CD4-positive, alpha-beta memory T cell (primary cell): ENCODE measurements around the gene CEACAM16. TPM values are rescaled to one million over a fixed set of nuclear protein-coding genes. Genes with fewer than 3 reads are reported as not detected.

Experiments used
- CTCF ChIA-PET: fragments of 350-600 bp; sonication (Branson Sonifier 250); formaldehyde crosslinking; loops from one replicate; lab custom pipeline; 2021; ENCODE audit warnings: inconsistent platforms; ENCODE audit not compliant: partially characterized antibody; lab: Charles Lee
- POLR2A ChIA-PET: fragments of 350-600 bp; sonication (Branson Sonifier 250); formaldehyde crosslinking; loops from one replicate; lab custom pipeline; 2021; ENCODE audit not compliant: partially characterized antibody; lab: Charles Lee
- DNase-seq, 5 donors: peaks; one replicate each; pipeline versions ENCODE4 v3.0.0 to v3.0.0-alpha.2; 2020 to 2022; ENCODE audit warnings: mixed read lengths in 1 of 5
- H3K27ac ChIP-seq: one replicate; pipeline ENCODE4 v1.7.0; 2013; ENCODE audit warnings: low read depth, low read length
- H3K27me3 ChIP-seq: 2 replicates; pipeline ENCODE4 v1.7.0; 2013; ENCODE audit warnings: mild to moderate bottlenecking, low read length, moderate library complexity; ENCODE audit not compliant: insufficient read depth
- H3K36me3 ChIP-seq: 2 replicates; pipeline ENCODE4 v1.7.0; 2013; ENCODE audit warnings: mild to moderate bottlenecking, low read length, moderate library complexity; ENCODE audit not compliant: insufficient read depth
- H3K4me1 ChIP-seq: 2 replicates; pipeline ENCODE4 v1.7.0; 2013; ENCODE audit warnings: mild to moderate bottlenecking, low read length, moderate library complexity; ENCODE audit not compliant: insufficient read depth
- H3K4me3 ChIP-seq, 2 donors: one replicate each; pipeline ENCODE4 v1.7.0; 2013; ENCODE audit warnings: low read length in 2 of 2, mild to moderate bottlenecking in 1 of 2
- H3K9me3 ChIP-seq, 2 donors: one replicate each; pipeline ENCODE4 v1.7.0; 2013; ENCODE audit warnings: low read length in 2 of 2, control low read depth in 1 of 2; ENCODE audit not compliant: control insufficient read depth in 1 of 2
- H3K27ac Mint-ChIP-seq, 7 donors: one replicate each; pipeline ENCODE4 v1.8.0; 2020 to 2021; ENCODE audit warnings: mixed read lengths in 7 of 7, mild to moderate bottlenecking in 6 of 7, inconsistent platforms in 3 of 7, moderate library complexity in 3 of 7
- H3K27me3 Mint-ChIP-seq, 2 donors: one replicate each; pipeline ENCODE4 v1.8.0; 2020 to 2021; ENCODE audit warnings: mixed read lengths in 2 of 2
- H3K36me3 Mint-ChIP-seq, 2 donors: one replicate each; pipeline ENCODE4 v1.8.0; 2020 to 2021; ENCODE audit warnings: mixed read lengths in 2 of 2, inconsistent platforms in 1 of 2, mild to moderate bottlenecking in 1 of 2
- H3K4me1 Mint-ChIP-seq, 4 donors: one replicate each; pipeline ENCODE4 v1.8.0; 2020 to 2021; ENCODE audit warnings: mixed read lengths in 4 of 4, mild to moderate bottlenecking in 1 of 4
- H3K4me3 Mint-ChIP-seq, 8 donors: one replicate each; pipeline ENCODE4 v1.8.0; 2020 to 2021; ENCODE audit warnings: mixed read lengths in 8 of 8, mild to moderate bottlenecking in 7 of 8, moderate library complexity in 6 of 8, inconsistent platforms in 3 of 8
- H3K9me3 Mint-ChIP-seq, 8 donors: one replicate each; pipeline ENCODE4 v1.8.0; 2020 to 2021; ENCODE audit warnings: mixed read lengths in 8 of 8, mild to moderate bottlenecking in 5 of 8, inconsistent platforms in 3 of 8, moderate library complexity in 1 of 8
- intact Hi-C: fragments of 100-400 bp; cut with micrococcal nuclease; formaldehyde crosslinking; loops from one replicate; pipeline ENCODE4 v1.15.1; 2023
- polyA plus RNA-seq, 2 donors: library from polyadenylated mRNA; unstranded; fragments of 300-500 nt; fragmentation: Illumina TruSeq; gene quantifications; one replicate each; pipeline ENCODE4 v1.2.3, GENCODE V29; 2021
- total RNA-seq, 2 experiments: library from RNA; stranded (reverse); gene quantifications; one replicate each; pipeline ENCODE4 v1.2.3, GENCODE V29; 2021

CEACAM16 gene
- total and polyA plus RNA-seq, 4 experiments from 2014 or later: not detected

DNA sequence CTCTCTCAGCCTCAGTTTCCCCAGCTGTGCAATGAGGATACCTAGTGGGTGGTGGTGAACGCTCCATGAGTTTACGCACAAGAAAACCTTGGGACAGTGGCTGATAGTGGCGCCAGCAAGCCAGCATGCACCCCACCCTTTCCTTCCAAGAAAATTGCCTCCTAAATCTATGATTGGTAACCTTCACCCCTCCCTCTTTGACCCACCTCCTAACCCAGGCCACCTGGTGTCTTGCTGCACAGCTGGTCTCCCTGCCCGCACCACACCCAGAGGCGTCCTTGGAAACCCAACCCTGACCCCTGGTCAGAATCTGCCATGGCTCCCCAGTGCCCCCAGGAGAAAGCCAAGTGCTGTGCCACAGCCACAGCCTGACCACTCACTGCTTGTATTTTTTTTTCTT lies 26.7 kb downstream of the CEACAM16 start:
- POLR2A ChIA-PET: interaction anchor here (1.0 kb wide), 1 partner anchor 45 kb away, joined by 6 read pairs; no protein-coding TSS in a partner anchor
- intact Hi-C loops: no loop called here
- H3K4me1 ChIP-seq: peaks cover 15% of the 10 kb centered on the region

DNA sequence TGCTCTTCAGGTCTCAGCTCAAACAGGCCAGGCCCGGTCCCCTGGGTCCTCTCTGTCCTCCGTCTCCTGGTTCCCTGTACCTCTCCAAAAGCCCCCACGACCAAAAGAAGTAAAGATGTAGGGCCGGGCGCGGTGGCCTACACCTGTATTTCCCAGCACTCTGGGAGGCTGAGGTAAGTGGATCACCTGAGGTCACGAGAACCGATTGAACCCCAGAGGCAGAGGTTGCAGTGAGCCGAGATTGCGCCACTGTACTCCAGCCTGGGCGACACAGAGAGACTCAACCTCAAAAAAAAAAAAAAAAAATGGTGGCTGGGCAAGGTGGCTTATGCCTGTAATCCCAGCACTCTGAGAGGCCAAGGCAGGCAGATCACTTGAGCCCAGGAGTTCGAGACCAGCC lies 27.5 kb downstream of the CEACAM16 start:
- H3K27ac Mint-ChIP-seq: peak overlapping the region in 1 of 7 donors; percentile 29
- DNase-seq: no peak
- Histone ChIP-seq H3K27ac (no peak overlapping the region), H3K36me3 (no peaks in the 10 kb centered on the region), H3K27me3 (no peaks in the 10 kb centered on the region), H3K4me1 (peaks cover 15% of the 10 kb centered on the region), H3K4me3 (no peak overlapping the region), H3K9me3 (no peaks in the 10 kb centered on the region)
- no peaks in the 10 kb centered on the region for H3K27me3 Mint-ChIP-seq
- ChIA-PET CTCF (interaction anchor here (6.4 to 15.5 kb wide), 2 partner anchors 36 to 42 kb away, joined by 88 to 545 read pairs; no protein-coding TSS in a partner anchor), POLR2A (no interaction called here)
- peaks cover 11 to 24% (median 14%) of the 10 kb centered on the region in 4 donors for H3K4me1 Mint-ChIP-seq
- no peak overlapping the region for H3K4me3 Mint-ChIP-seq
- peaks cover 0 to 2% (median 0%) of the 10 kb centered on the region in 8 donors for H3K9me3 Mint-ChIP-seq
- intact Hi-C loops: no loop called here
- H3K36me3 Mint-ChIP-seq: no peaks in the 10 kb centered on the region

More for the DNA sequence above, 26.7 kb downstream of the CEACAM16 start:
- no peaks in the 10 kb centered on the region for H3K36me3 Mint-ChIP-seq
- H3K9me3 Mint-ChIP-seq: peaks cover 0 to 2% (median 0%) of the 10 kb centered on the region in 8 donors
- no peaks in the 10 kb centered on the region for H3K9me3 ChIP-seq
- no peak for DNase-seq
- CTCF ChIA-PET: interaction anchor here (3.6 to 15.5 kb wide), 4 partner anchors 12 to 43 kb away, joined by 35 to 545 read pairs (median 64); no protein-coding TSS in a partner anchor
- H3K36me3 ChIP-seq: no peaks in the 10 kb centered on the region
- no peak overlapping the region for H3K4me3 Mint-ChIP-seq
- no peak overlapping the region for H3K4me3 ChIP-seq
- H3K27me3 ChIP-seq: no peaks in the 10 kb centered on the region
- no peaks in the 10 kb centered on the region for H3K27me3 Mint-ChIP-seq
- no peak overlapping the region for H3K27ac ChIP-seq
- H3K27ac Mint-ChIP-seq: peak overlapping the region in 1 of 7 donors; percentile 22
- H3K4me1 Mint-ChIP-seq: peaks cover 11 to 24% (median 14%) of the 10 kb centered on the region in 4 donors

DNA sequence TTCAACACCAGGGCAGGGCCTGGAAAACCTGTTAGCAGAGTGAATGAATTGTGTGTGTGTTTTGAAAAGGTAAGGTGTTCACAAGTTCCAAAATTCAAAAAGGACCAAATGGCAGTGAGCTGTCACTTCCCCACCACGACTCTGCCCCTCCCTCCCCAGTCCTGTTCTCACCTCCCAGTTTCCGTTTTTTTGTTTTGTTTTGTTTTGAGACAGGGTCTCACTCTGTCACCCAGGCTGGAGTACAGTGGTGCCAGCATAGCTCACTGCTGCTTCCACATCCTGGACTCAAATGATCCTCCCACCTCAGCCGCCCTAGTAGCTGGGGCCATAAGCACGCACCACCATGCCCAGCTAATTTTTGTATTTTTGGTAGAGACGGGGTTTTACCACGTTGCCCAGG lies 29.2 kb downstream of the CEACAM16 start:
- Histone ChIP-seq H3K4me1 (peaks cover 11% of the 10 kb centered on the region), H3K9me3 (no peaks in the 10 kb centered on the region), H3K27ac (no peak overlapping the region), H3K27me3 (no peaks in the 10 kb centered on the region), H3K36me3 (no peaks in the 10 kb centered on the region), H3K4me3 (no peak overlapping the region)
- Mint-ChIP-seq H3K4me3 (no peak overlapping the region), H3K9me3 (peaks cover 0 to 2% (median 0%) of the 10 kb centered on the region in 8 donors), H3K4me1 (peaks cover 12 to 20% (median 13%) of the 10 kb centered on the region in 4 donors), H3K27ac (peak overlapping the region in 2 of 7 donors; percentile 53 to 70), H3K27me3 (no peaks in the 10 kb centered on the region), H3K36me3 (no peaks in the 10 kb centered on the region)
- intact Hi-C loops: no loop called here
- no peak for DNase-seq
- ChIA-PET CTCF (interaction anchor here (0.5 to 15.5 kb wide), 3 partner anchors 41 to 215 kb away, joined by 3 to 545 read pairs (median 10); no protein-coding TSS in a partner anchor), POLR2A (interaction anchor here (1.3 to 1.7 kb wide), 2 partner anchors 21 to 26 kb away, joined by 4 to 5 read pairs; no protein-coding TSS in a partner anchor)

DNA sequence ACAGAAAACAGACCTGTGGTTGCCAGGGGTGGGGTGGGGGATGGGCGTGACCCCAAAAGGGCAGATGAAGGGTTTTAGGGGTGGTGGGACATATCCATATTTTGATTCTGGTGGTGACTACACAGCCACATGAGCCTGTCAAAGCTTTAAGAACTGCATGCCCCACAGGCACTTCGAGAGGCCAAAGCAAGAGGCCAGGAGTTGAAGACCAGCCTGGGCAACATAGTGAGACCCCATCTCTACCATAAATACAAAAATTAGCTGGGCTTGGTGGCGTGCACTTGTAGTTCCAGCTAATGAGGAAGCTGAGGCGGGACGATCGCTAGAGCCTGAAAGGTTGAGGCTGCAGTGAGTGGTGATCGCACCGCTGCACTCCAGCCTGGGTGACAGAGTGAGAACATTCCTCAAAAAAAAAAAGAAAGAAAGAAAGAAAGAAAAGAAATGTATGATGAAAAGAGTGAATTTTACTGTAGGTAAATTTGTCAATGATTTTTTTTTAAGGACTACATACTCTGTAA lies 30.6 kb downstream of the CEACAM16 start:
- Mint-ChIP-seq H3K36me3 (no peaks in the 10 kb centered on the region), H3K4me1 (peaks cover under 1 to 8% (median 4%) of the 10 kb centered on the region in 4 donors), H3K9me3 (peaks cover 0 to 2% (median 0%) of the 10 kb centered on the region in 8 donors), H3K27ac (no peak overlapping the region), H3K27me3 (no peaks in the 10 kb centered on the region), H3K4me3 (peak overlapping the region in 1 of 8 donors; percentile 4)
- Histone ChIP-seq H3K4me3 (no peak overlapping the region), H3K36me3 (no peaks in the 10 kb centered on the region), H3K27me3 (no peaks in the 10 kb centered on the region), H3K9me3 (no peaks in the 10 kb centered on the region), H3K4me1 (no peaks in the 10 kb centered on the region), H3K27ac (no peak overlapping the region)
- CTCF ChIA-PET: interaction anchor here (0.9 to 15.5 kb wide), 3 partner anchors 39 to 55 kb away, joined by 3 to 545 read pairs (median 10); no protein-coding TSS in a partner anchor
- no peak for DNase-seq
- intact Hi-C loops: no loop called here
- POLR2A ChIA-PET: interaction anchor here (1.7 kb wide), 1 partner anchor 25 kb away, joined by 4 read pairs; no protein-coding TSS in a partner anchor

DNA sequence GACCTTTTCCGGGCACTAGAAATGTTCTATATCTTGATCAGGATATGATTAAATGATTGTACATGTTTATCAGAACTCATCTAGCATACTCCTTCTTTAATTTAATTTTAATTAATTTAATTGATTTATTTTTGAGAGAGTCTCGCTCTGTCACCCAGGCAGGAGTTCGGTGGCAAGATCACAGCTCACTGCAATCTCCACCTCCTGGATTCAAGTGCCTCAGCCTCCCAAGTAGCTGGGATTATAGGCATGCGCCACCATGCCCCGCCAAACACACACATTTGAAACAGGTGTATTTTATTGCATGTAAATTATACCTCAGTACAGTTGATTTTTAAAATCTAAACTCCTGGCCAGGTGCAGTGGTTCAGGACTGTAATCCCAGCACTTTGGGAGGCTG lies 32.1 kb downstream of the CEACAM16 start:
- no peaks in the 10 kb centered on the region for H3K9me3 ChIP-seq
- peaks cover 0 to 8% (median 6%) of the 10 kb centered on the region in 4 donors for H3K4me1 Mint-ChIP-seq
- no peaks in the 10 kb centered on the region for H3K27me3 Mint-ChIP-seq
- ChIA-PET POLR2A (no interaction called here), CTCF (interaction anchor here (1.0 to 15.5 kb wide), 2 partner anchors 11 to 38 kb away, joined by 3 to 545 read pairs; no protein-coding TSS in a partner anchor)
- no peak overlapping the region for H3K4me3 Mint-ChIP-seq
- no peaks in the 10 kb centered on the region for H3K36me3 ChIP-seq
- peaks cover 0 to 2% (median 0%) of the 10 kb centered on the region in 8 donors for H3K9me3 Mint-ChIP-seq
- no peaks in the 10 kb centered on the region for H3K27me3 ChIP-seq
- no peak overlapping the region for H3K27ac ChIP-seq
- H3K27ac Mint-ChIP-seq: no peak overlapping the region
- no peak overlapping the region for H3K4me3 ChIP-seq
- no peaks in the 10 kb centered on the region for H3K4me1 ChIP-seq
- intact Hi-C loops: no loop called here
- H3K36me3 Mint-ChIP-seq: no peaks in the 10 kb centered on the region
- no peak for DNase-seq

DNA sequence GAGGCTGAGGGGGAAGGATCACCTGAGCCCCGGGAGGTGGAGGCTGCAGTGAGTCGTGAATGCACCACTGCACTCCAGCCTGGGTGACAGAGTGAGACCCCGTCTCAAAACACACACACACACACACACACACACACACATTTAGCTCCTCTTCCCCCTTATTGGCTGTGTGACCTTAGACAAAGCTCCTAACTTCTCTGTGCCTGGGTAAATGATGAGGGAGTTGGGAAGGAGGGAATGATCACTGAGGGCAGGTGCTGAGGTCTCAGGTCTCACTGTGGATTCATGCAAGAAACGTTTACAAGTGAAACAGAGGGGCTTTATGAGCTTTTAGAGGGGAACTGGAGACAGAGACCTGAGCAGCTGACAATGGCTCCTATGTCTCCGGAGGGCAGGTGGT lies 32.7 kb downstream of the CEACAM16 start:
- H3K4me3 ChIP-seq: no peak overlapping the region
- DNase-seq: no peak
- Mint-ChIP-seq H3K9me3 (peaks cover 0 to 2% (median 0%) of the 10 kb centered on the region in 8 donors), H3K36me3 (no peaks in the 10 kb centered on the region), H3K27me3 (no peaks in the 10 kb centered on the region), H3K27ac (peak overlapping the region in 1 of 7 donors; percentile 30), H3K4me1 (peaks cover 0 to 8% (median 6%) of the 10 kb centered on the region in 4 donors), H3K4me3 (no peak overlapping the region)
- H3K36me3 ChIP-seq: no peaks in the 10 kb centered on the region
- intact Hi-C loops: no loop called here
- ChIA-PET POLR2A (no interaction called here), CTCF (interaction anchor here (1.0 to 15.5 kb wide), 2 partner anchors 12 to 37 kb away, joined by 3 to 545 read pairs; no protein-coding TSS in a partner anchor)
- no peaks in the 10 kb centered on the region for H3K9me3 ChIP-seq
- H3K27me3 ChIP-seq: no peaks in the 10 kb centered on the region
- H3K4me1 ChIP-seq: no peaks in the 10 kb centered on the region
- H3K27ac ChIP-seq: no peak overlapping the region

DNA sequence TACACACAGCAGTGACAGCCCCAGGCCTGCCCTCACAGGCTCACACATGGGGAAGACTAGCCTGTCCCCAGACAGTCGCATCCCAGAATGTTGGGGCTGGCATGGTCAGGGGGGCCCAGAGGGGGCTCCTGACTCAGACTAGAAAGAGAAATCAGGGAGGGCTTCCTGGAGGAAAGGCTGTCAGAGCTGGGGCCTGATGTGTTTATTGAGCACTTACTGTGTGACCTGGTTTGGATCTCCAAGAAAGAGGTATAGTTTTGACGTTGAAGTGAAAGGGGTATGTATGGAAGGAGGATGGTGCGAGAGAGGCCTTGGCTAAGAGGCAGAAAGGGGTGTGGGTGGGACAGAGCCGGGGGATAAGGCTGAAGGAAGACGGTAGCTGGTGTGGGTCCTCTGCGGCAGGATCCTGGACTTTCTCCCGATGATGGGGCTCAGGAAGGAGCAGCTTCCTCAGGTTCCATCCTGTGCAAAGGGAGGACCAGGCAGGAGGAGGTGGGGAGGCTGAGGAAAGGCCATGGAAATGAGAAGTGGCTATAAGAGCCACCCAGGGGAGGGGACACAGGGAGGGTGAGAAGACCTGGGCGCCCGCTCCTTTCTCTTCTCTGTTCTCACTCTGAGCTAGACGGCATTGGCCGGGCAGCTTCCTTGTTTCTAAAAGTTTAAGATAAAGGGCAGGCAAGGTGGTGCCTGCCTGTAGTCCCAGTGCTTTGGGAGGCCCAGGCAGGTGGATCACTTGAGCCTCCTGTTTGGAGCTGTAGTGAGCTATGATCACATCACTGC lies 33.5 kb downstream of the CEACAM16 start:
- Histone ChIP-seq H3K4me3 (no peak overlapping the region), H3K4me1 (no peaks in the 10 kb centered on the region), H3K27me3 (no peaks in the 10 kb centered on the region), H3K27ac (no peak overlapping the region), H3K36me3 (no peaks in the 10 kb centered on the region), H3K9me3 (no peaks in the 10 kb centered on the region)
- CTCF ChIA-PET: interaction anchor here (1.0 to 15.5 kb wide), 3 partner anchors 9 to 37 kb away, joined by 3 to 545 read pairs (median 15); no protein-coding TSS in a partner anchor
- DNase-seq: no peak
- Mint-ChIP-seq H3K4me3 (no peak overlapping the region), H3K27ac (no peak overlapping the region), H3K36me3 (no peaks in the 10 kb centered on the region), H3K27me3 (no peaks in the 10 kb centered on the region), H3K9me3 (peaks cover 0 to 2% (median 0%) of the 10 kb centered on the region in 8 donors), H3K4me1 (peaks cover 0 to 8% (median 6%) of the 10 kb centered on the region in 4 donors)
- intact Hi-C loops: no loop called here
- POLR2A ChIA-PET: no interaction called here
